HepG2 (cell line): ENCODE data around the gene TMEM63B. TPM values are rescaled to one million over a fixed set of nuclear protein-coding genes. Genes with fewer than 3 reads are reported as not detected.
A peak's percentile ranks its signal among the peaks of the same experiment; 100 is the strongest.

Experiments
- CAMTA2 ChIP-seq: sonication (generic); formaldehyde crosslinking; IDR thresholded peaks from 2 replicates; pipeline ENCODE4 v1.4.0; 2020; ENCODE audit warnings: mild to moderate bottlenecking, missing genetic modification reagents, borderline replicate concordance
- FLYWCH1 ChIP-seq: sonication (generic); formaldehyde crosslinking; IDR thresholded peaks from 2 replicates; pipeline ENCODE4 v1.8.1; 2023; ENCODE audit warnings: mild to moderate bottlenecking, missing genetic modification reagents
- NFIB ChIP-seq: sonication (generic); formaldehyde crosslinking; IDR thresholded peaks from 2 replicates; pipeline ENCODE4 v1.9.0; 2021; ENCODE audit warnings: missing genetic modification reagents, mild to moderate bottlenecking, borderline replicate concordance
- REPIN1 ChIP-seq: sonication (generic); formaldehyde crosslinking; IDR thresholded peaks from 2 replicates; pipeline ENCODE4 v1.8.0; 2022; ENCODE audit warnings: missing genetic modification reagents, low read depth, mild to moderate bottlenecking, borderline replicate concordance
- SIX4 ChIP-seq: sonication (generic); formaldehyde crosslinking; IDR thresholded peaks from 2 replicates; pipeline ENCODE4 v1.4.0; 2020; ENCODE audit warnings: missing genetic modification reagents
- SMC3 ChIP-seq: IDR thresholded peaks from 2 replicates; pipeline ENCODE4 v1.6.1; 2011; ENCODE audit warnings: low read length, improper control_type of control experiment
- STAG1 ChIP-seq: sonication (generic); formaldehyde crosslinking; IDR thresholded peaks from 2 replicates; pipeline ENCODE4 v1.4.0; 2020; ENCODE audit warnings: missing genetic modification reagents
- ZNF207 ChIP-seq: fragments of 450-650 bp; IDR thresholded peaks from 2 replicates; pipeline ENCODE4 v1.6.1; 2016; ENCODE audit warnings: antibody characterized with exemption, borderline replicate concordance
- ZNF383 ChIP-seq: sonication (generic); formaldehyde crosslinking; IDR thresholded peaks from 2 replicates; pipeline ENCODE4 v1.4.0; 2020; ENCODE audit warnings: missing genetic modification reagents, mild to moderate bottlenecking, borderline replicate concordance
- ZNF451 ChIP-seq: sonication (generic); formaldehyde crosslinking; IDR thresholded peaks from 2 replicates; pipeline ENCODE4 v1.5.0; 2020; ENCODE audit warnings: mild to moderate bottlenecking, missing genetic modification reagents
- polyA plus RNA-seq, 8 experiments: library from polyadenylated mRNA; depleted of rRNA in 3 of 8; stranded (reverse) in 7 of 8; unstranded in 1 of 8; fragments of >200 nt; fragmentation: Illumina TruSeq in 4 of 8; extraction: Trizol in 4 of 8; gene quantifications; 2 replicates each; pipeline versions ENCODE4 v1.2.1 to v1.2.3, GENCODE V29; 2011 to 2016; ENCODE audit warnings: low read depth in 4 of 8, missing spikeins in 1 of 8, mixed read lengths in 1 of 8; ENCODE audit not compliant: insufficient read depth in 1 of 8
- total RNA-seq, 5 experiments: library from RNA; depleted of rRNA; stranded (reverse); fragments of >200 nt; fragmentation: Illumina TruSeq; extraction: Trizol; gene quantifications; 2 replicates each; pipeline ENCODE4 v1.2.3, GENCODE V29; 2016; ENCODE audit warnings: low read depth in 1 of 5
- TF ChIP-seq, protein P1 (sequence below): sonication (generic); formaldehyde crosslinking; IDR thresholded peaks from one replicate; pipeline ENCODE4 v1.5.1; 2020; ENCODE audit warnings: mild to moderate bottlenecking, missing genetic modification reagents; ENCODE audit errors: not compliant biosample characterization
- TF ChIP-seq, protein P2 (sequence below), 2 experiments: IDR thresholded peaks; 2 replicates each; pipeline ENCODE4 v1.6.1; 2011 to 2012; ENCODE audit warnings: low read length in 2 of 2, borderline replicate concordance in 1 of 2, low read depth in 1 of 2, mild to moderate bottlenecking in 1 of 2, moderate library complexity in 1 of 2
- TF ChIP-seq, protein P3 (sequence below): sonication (generic); formaldehyde crosslinking; IDR thresholded peaks from 2 replicates; pipeline ENCODE4 v1.4.0; 2020; ENCODE audit warnings: missing genetic modification reagents
- TF ChIP-seq, protein P4 (sequence below): sonication (generic); formaldehyde crosslinking; IDR thresholded peaks from 2 replicates; pipeline ENCODE4 v1.8.1; 2023; ENCODE audit warnings: mild to moderate bottlenecking, moderate library complexity, missing genetic modification reagents

The TMEM63B gene
- total and polyA plus RNA-seq, 2 of the 13 experiments (the other 11 are each of a cell fraction or from before 2014, with no cell fraction given) = 27.4 to 75.8 TPM

DNA sequence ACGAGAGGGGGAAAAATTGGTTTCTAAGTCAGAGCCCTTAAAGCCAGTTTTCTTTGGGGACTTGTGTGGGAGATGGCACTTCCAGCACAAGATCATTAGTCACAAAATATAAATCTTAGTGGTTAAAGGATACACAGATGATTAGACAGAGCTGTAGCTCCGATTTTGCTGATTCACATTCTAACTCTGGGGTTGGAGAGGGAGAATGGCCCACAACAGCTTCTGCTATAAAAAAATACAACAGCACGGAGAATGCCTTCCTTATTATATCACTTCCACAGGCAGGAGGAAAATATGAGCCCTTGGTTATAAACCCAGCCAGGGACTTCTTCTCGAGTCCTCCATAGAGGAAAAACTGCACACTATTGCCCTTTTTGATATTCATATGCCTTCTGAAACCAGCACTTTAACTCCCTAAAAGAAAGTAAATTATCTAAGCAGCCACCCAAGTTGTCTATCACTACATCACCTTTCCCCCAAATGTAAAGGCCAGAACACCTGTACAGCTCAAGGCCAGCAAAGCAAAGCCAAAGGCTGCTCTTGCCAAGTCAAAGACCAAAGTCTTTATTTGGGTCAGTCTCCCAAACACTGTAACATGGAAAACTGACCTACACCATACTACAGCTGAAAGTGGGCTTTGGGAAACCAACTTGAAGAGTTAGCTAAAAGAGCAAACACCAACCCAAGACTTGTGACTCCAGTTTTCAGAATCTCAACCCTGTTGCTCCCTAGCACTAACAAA, 10.5 kb upstream of the TMEM63B start (continued):
- TF ChIP-seq ZNF383 (CRISPR knock-in tag) (no peak), ZNF207 (no peak), ZNF451 (CRISPR knock-in tag) (no peak), REPIN1 (CRISPR knock-in tag) (peak; percentile 38; the same call in 1 of the 2 replicates), STAG1 (peak; percentile 2; the same call in 1 of the 2 replicates), NFIB (CRISPR knock-in tag) (no peak), SIX4 (no peak), CAMTA2 (no peak), SMC3 (no peak), FLYWCH1 (no peak)
- TF ChIP-seq, protein P1, sequence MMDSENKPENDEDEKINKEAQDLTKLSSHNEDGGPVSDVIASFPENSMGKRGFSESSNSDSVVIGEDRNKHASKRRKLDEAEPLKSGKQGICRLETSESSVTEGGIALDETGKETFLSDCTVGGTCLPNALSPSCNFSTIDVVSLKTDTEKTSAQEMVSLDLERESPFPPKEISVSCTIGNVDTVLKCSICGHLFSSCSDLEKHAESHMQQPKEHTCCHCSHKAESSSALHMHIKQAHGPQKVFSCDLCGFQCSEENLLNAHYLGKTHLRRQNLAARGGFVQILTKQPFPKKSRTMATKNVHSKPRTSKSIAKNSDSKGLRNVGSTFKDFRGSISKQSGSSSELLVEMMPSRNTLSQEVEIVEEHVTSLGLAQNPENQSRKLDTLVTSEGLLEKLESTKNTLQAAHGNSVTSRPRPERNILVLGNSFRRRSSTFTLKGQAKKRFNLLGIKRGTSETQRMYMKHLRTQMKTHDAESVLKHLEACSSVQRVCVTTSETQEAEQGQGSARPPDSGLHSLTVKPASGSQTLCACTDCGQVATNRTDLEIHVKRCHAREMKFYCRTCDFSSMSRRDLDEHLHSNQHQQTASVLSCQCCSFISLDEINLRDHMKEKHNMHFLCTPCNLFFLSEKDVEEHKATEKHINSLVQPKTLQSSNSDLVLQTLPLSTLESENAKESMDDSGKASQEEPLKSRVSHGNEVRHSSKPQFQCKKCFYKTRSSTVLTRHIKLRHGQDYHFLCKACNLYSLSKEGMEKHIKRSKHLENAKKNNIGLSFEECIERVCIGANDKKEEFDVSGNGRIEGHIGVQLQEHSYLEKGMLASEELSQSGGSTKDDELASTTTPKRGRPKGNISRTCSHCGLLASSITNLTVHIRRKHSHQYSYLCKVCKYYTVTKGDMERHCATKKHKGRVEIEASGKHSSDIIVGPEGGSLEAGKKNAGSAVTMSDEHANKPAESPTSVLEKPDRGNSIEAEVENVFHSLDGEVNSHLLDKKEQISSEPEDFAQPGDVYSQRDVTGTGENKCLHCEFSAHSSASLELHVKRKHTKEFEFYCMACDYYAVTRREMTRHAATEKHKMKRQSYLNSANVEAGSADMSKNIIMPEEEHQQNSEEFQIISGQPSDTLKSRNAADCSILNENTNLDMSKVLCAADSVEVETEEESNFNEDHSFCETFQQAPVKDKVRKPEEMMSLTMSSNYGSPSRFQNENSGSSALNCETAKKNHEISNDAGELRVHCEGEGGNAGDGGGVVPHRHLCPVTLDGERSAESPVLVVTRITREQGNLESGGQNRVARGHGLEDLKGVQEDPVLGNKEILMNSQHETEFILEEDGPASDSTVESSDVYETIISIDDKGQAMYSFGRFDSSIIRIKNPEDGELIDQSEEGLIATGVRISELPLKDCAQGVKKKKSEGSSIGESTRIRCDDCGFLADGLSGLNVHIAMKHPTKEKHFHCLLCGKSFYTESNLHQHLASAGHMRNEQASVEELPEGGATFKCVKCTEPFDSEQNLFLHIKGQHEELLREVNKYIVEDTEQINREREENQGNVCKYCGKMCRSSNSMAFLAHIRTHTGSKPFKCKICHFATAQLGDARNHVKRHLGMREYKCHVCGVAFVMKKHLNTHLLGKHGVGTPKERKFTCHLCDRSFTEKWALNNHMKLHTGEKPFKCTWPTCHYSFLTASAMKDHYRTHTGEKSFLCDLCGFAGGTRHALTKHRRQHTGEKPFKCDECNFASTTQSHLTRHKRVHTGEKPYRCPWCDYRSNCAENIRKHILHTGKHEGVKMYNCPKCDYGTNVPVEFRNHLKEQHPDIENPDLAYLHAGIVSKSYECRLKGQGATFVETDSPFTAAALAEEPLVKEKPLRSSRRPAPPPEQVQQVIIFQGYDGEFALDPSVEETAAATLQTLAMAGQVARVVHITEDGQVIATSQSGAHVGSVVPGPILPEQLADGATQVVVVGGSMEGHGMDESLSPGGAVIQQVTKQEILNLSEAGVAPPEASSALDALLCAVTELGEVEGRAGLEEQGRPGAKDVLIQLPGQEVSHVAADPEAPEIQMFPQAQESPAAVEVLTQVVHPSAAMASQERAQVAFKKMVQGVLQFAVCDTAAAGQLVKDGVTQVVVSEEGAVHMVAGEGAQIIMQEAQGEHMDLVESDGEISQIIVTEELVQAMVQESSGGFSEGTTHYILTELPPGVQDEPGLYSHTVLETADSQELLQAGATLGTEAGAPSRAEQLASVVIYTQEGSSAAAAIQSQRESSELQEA (CRISPR knock-in tag) = no peak
- TF ChIP-seq, protein P2, sequence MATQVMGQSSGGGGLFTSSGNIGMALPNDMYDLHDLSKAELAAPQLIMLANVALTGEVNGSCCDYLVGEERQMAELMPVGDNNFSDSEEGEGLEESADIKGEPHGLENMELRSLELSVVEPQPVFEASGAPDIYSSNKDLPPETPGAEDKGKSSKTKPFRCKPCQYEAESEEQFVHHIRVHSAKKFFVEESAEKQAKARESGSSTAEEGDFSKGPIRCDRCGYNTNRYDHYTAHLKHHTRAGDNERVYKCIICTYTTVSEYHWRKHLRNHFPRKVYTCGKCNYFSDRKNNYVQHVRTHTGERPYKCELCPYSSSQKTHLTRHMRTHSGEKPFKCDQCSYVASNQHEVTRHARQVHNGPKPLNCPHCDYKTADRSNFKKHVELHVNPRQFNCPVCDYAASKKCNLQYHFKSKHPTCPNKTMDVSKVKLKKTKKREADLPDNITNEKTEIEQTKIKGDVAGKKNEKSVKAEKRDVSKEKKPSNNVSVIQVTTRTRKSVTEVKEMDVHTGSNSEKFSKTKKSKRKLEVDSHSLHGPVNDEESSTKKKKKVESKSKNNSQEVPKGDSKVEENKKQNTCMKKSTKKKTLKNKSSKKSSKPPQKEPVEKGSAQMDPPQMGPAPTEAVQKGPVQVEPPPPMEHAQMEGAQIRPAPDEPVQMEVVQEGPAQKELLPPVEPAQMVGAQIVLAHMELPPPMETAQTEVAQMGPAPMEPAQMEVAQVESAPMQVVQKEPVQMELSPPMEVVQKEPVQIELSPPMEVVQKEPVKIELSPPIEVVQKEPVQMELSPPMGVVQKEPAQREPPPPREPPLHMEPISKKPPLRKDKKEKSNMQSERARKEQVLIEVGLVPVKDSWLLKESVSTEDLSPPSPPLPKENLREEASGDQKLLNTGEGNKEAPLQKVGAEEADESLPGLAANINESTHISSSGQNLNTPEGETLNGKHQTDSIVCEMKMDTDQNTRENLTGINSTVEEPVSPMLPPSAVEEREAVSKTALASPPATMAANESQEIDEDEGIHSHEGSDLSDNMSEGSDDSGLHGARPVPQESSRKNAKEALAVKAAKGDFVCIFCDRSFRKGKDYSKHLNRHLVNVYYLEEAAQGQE (IDR thresholded peaks at IDR 0.05; ENCODE audit: borderline replicate concordance in 1 of 2, low read depth in 1 of 2, low read length in 2 of 2) = no peak
- TF ChIP-seq, protein P3, sequence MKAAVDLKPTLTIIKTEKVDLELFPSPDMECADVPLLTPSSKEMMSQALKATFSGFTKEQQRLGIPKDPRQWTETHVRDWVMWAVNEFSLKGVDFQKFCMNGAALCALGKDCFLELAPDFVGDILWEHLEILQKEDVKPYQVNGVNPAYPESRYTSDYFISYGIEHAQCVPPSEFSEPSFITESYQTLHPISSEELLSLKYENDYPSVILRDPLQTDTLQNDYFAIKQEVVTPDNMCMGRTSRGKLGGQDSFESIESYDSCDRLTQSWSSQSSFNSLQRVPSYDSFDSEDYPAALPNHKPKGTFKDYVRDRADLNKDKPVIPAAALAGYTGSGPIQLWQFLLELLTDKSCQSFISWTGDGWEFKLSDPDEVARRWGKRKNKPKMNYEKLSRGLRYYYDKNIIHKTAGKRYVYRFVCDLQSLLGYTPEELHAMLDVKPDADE (CRISPR knock-in tag) = no peak
- TF ChIP-seq, protein P4, sequence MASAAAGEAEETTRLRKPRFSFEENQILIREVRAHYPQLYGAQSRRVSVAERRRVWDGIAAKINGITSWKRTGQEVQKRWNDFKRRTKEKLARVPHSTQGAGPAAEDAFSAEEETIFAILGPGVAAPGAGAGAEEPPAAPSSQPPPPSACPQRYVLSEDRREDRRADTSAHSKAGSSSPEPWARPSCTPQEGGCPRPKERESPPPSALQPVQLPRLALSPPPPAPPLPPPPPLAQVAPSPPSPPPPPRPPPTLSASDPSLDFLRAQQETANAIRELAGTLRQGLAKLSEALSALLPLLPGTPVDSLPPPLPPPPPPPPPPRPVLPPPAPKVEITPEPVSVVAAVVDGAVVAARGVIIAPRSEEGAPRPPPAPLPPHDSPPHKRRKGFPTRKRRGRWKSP (CRISPR knock-in tag) = 0 out of 2 replicates have a peak, but pooled peaks have one; percentile 1
